NB4 (cell line): ENCODE measurements around the gene TYW1B.
"Not testable (repeated sequence)": the region's sequence is repeated elsewhere in the genome, so short reads cannot be mapped to it uniquely, and the experiment has no call there.

Source experiments
- DNase-seq: peaks from one replicate; pipeline ENCODE4 v3.0.0; 2010; ENCODE audit warnings: low read depth
- H3K4me3 ChIP-seq: one replicate; pipeline ENCODE4 v1.5.1; 2011; ENCODE audit warnings: mild to moderate bottlenecking, low read depth, low read length, moderate library complexity
- MYC ChIP-seq: IDR thresholded peaks from 2 replicates; pipeline ENCODE4 v1.6.1; 2011; ENCODE audit warnings: low read depth, low read length
- POLR2A ChIP-seq: IDR thresholded peaks from 2 replicates; pipeline ENCODE4 v1.6.1; 2011; ENCODE audit warnings: mild to moderate bottlenecking; ENCODE audit not compliant: insufficient read length; ENCODE audit errors: extremely low read depth
- TF ChIP-seq, protein P1 (sequence below): IDR thresholded peaks from one replicate; pipeline ENCODE4 v1.5.1; 2012; ENCODE audit warnings: low read depth, low read length
- TF ChIP-seq, protein P2 (sequence below): IDR thresholded peaks from 2 replicates; pipeline ENCODE4 v1.6.1; 2011; ENCODE audit warnings: low read depth, low read length

The TYW1B gene

DNA sequence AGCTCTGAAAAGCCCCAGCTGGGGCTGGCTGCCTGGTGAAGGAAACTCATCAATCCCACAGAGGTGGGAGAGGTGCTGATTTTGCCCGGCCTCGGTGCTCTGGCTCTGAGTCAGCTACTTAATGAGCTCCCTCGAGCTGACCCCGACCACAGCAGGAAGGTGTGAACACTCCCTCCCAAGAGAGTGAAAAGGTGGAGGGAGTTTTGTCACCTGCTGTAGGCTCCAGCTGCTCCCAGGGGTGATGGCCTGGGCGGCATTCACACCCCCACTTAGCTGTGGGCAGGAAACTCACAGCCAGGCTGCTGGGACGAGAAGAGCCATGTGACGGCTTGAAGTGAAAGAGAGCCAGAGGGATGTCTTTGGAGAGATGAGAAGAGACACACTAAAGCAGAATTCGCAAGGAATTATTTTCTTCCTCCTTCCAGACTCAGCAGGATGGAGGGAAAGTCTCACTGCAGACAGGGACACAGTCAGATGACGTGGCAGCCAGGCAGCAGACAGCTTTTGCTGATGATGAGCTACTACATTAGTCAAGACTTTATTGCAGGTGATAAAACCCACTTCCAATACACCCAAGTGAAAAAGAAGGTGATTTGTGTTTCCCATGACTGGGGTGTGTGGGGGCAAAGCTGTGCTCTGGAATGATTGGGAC is 281.3 kb downstream of the TYW1B start:
- not testable (repeated sequence) for DNase-seq

DNA sequence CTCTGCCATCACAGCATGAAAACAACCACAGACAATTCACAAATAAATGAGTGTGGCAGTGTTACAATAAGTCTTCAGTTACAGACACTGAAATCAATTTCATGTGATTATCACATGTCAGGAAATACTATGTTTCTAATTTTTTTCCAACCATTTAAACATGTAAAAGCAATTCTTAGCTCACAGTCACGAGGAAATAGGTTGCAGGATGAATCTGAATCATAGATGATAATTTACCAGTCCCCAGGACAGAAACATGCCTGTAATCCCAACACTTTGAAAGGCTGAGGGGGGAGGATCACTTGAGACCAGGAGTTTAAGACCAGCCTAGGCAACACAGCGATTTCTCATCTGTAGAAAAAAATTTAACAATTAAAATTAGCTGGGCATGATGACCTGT is 283.5 kb downstream of the TYW1B start:
- not testable (repeated sequence) for DNase-seq, H3K4me3 ChIP-seq

More for the DNA sequence above, 281.3 kb downstream of the TYW1B start:
- not testable (repeated sequence) for H3K4me3 ChIP-seq

DNA sequence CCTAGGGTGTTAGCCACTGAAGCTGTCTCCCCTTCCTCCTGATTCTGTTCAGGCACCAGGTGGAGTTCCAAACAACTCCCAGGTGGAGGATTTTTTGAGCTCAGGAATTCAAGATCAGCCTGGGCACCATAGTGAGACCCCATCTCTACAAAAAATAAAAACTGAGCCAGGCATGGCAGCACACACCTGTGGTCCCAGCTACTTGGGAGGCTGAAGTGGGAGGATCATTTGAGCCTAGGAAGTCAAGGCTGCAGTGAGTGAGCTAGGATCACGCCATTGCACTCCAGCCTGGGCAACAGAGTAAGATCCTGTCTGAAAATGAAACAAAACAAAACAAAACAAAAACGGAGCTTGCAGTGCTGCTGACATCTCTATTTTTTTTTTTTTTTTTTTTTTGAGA is 287.1 kb downstream of the TYW1B start:
- H3K4me3 ChIP-seq: no peak overlapping the region
- TF ChIP-seq, protein P1, sequence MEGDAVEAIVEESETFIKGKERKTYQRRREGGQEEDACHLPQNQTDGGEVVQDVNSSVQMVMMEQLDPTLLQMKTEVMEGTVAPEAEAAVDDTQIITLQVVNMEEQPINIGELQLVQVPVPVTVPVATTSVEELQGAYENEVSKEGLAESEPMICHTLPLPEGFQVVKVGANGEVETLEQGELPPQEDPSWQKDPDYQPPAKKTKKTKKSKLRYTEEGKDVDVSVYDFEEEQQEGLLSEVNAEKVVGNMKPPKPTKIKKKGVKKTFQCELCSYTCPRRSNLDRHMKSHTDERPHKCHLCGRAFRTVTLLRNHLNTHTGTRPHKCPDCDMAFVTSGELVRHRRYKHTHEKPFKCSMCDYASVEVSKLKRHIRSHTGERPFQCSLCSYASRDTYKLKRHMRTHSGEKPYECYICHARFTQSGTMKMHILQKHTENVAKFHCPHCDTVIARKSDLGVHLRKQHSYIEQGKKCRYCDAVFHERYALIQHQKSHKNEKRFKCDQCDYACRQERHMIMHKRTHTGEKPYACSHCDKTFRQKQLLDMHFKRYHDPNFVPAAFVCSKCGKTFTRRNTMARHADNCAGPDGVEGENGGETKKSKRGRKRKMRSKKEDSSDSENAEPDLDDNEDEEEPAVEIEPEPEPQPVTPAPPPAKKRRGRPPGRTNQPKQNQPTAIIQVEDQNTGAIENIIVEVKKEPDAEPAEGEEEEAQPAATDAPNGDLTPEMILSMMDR: no peak
- TF ChIP-seq, protein P2, sequence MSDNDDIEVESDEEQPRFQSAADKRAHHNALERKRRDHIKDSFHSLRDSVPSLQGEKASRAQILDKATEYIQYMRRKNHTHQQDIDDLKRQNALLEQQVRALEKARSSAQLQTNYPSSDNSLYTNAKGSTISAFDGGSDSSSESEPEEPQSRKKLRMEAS: no peak
- TF ChIP-seq MYC (no peak), POLR2A (no peak)
- no peak for DNase-seq

DNA sequence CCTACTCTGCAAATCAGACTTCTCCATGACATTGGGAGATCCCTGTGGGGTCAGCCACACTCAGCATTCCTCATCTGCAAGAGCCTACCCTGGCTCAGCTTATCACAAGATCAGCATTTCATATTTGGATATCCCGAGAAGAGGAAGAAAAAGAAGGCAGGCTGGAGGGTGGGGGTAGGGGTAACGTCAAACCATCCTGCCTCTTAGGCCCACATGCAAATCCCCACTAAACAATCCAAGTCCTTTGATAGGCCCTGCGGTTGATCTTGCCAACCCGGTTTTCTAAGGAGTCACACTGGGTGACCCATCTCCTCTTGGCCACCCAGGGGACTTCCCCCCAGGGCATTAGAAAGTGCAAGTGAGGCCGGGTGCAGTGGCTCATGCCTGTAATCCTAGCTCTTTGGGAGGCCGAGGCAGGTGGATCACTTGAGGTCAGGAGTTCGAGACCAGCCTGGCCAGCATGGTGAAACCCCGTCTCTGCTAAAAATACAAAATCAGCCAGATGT is 287.8 kb downstream of the TYW1B start:
- H3K4me3 ChIP-seq: no peak overlapping the region
- DNase-seq: no peak
- TF ChIP-seq MYC: no peak
- TF ChIP-seq, protein P2: no peak
- TF ChIP-seq, protein P1: no peak
- no peak for TF ChIP-seq POLR2A

DNA sequence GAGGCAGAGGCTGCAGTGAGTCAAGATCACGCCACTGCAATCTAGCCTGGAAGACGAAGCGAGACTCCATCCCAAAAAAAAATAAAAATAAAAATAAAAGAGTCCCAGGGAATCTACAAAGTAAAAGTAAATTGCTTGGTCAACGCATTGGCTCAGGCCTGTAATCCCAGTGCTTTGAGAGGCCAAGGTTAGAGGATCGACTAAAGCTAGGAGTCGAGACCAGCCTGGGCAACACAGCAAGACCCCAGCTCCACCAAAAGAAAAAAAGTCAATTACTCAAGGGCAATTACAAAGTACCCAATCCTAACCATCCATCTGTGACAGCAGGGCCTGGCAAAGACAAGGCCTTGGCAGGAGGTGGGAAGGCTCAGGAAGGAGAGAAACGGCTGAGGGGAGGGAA is 288.3 kb downstream of the TYW1B start:
- no peak for DNase-seq

DNA sequence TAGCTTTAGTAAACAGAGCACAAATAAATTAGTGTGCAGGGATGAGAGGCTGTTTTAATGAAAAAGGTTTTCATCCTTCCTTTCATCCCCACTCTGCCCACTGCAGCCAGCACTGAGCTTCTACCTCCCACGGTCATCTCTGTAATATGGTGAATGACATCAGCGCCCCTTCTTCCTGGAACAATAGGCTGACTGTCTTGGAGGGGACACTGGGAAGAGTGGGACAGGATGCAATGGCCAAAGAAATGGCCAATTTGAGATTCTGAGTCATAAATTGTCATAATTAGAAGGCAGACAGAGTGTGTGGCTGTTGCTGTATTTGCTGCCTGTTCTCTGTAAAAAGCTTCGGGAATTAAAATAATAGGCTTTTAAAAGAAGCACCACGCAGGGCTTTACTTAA is 289.1 kb downstream of the TYW1B start:
- no peak overlapping the region for H3K4me3 ChIP-seq
- no peak for DNase-seq
- TF ChIP-seq, protein P1: no peak
- TF ChIP-seq POLR2A (no peak), MYC (no peak)
- TF ChIP-seq, protein P2: no peak

More for the DNA sequence above, 288.3 kb downstream of the TYW1B start:
- no peak for TF ChIP-seq POLR2A
- TF ChIP-seq, protein P2: no peak
- TF ChIP-seq MYC: no peak
- TF ChIP-seq, protein P1: no peak
- no peak overlapping the region for H3K4me3 ChIP-seq

DNA sequence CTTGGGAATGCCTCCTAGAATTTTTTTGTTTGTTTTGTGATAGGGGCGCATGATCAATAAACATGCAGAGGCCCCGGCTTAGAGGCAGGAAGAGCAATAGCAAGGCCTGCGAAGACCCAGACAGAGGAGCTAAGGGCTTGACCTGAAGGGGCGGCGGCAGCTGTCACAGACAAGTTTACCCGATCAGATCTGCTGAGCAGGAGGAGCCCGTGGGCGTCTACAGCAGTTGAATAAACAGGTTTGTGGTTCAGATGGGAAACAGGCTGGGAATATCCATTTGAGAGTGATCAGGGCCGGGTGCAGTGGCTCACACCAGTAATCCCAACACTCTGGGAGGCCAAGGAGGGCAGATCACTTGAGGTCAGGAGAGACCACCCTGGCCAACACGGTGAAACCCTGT is 289.9 kb downstream of the TYW1B start:
- DNase-seq: no peak
- TF ChIP-seq, protein P2: no peak
- TF ChIP-seq, protein P1: no peak
- TF ChIP-seq MYC (no peak), POLR2A (no peak)
- no peak overlapping the region for H3K4me3 ChIP-seq

DNA sequence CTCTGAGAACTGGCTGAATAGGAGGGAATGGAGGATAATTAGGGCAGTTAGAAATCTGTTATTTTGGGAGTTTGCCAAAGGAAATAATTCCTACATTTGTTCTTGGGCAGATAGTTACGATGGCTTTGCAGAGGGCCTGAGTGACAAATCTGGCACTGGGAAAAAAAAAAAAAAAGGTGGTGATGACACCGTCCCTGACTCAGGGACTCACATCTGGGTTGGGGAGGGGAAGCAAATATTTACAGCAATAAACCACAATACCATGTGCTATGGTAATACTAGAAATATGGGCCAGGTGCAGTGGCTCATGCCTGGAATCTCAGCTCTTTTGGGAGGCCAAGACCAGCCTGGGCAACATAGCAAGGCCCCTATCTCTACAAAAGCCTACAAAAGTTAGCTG is 292.0 kb downstream of the TYW1B start:
- H3K4me3 ChIP-seq, DNase-seq: not testable (repeated sequence)

DNA sequence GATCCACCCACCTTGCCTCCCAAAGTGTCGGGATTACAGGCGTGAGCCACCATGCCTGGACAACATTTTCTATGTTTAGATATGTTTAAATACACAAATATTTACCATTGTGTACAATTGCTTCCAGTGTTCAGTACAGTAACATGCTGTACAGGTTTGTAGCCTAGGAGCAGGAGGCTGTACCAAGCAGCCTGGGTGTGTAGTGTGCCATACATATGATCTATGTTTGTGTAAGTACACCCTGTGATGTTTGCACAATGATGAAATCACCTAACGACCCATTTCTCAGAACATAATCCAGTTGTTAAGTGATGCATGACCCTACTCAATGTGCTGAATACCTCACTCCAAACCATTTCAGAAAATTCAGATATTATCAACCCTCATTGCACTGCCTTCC is 297.0 kb downstream of the TYW1B start:
- H3K4me3 ChIP-seq, DNase-seq: not testable (repeated sequence)
